H9 (cell line): Measurements from ENCODE around the gene TMEM14C. TPM values are rescaled to one million over a fixed set of nuclear protein-coding genes. Genes with fewer than 3 reads are reported as not detected.
"Not testable (repeated sequence)": the region's sequence is repeated elsewhere in the genome, so short reads cannot be mapped to it uniquely, and the experiment has no call there.

Source experiments
- DNase-seq: peaks from one replicate; pipeline ENCODE4 v3.0.0-alpha.2; 2017
- H2AFZ ChIP-seq: one replicate; pipeline ENCODE4 v1.6.1; 2013; ENCODE audit warnings: mild to moderate bottlenecking, low read length, control low read depth, moderate library complexity
- H2AK5ac ChIP-seq: 2 replicates; pipeline ENCODE4 v1.6.1; 2013; ENCODE audit warnings: low read length, control low read depth, mixed read lengths; ENCODE audit not compliant: insufficient read length
- H2BK120ac ChIP-seq: one replicate; pipeline ENCODE4 v1.6.1; 2013; ENCODE audit warnings: low read depth, mild to moderate bottlenecking, low read length, control low read depth, inconsistent platforms; ENCODE audit not compliant: poor library complexity, severe bottlenecking
- H2BK12ac ChIP-seq: 2 replicates; pipeline ENCODE4 v1.6.1; 2013; ENCODE audit warnings: low read length, control low read depth, mixed read lengths, low read depth; ENCODE audit not compliant: insufficient read length
- H2BK15ac ChIP-seq: 2 replicates; pipeline ENCODE4 v1.6.1; 2013; ENCODE audit warnings: low read depth, low read length, control low read depth
- H2BK20ac ChIP-seq: one replicate; pipeline ENCODE4 v1.6.1; 2013; ENCODE audit warnings: low read depth, mild to moderate bottlenecking, low read length, control low read depth, inconsistent platforms; ENCODE audit not compliant: poor library complexity, severe bottlenecking
- H2BK5ac ChIP-seq: 2 replicates; pipeline ENCODE4 v1.6.1; 2013; ENCODE audit warnings: low read length, control low read depth, mixed read lengths; ENCODE audit not compliant: insufficient read length
- H3K14ac ChIP-seq: 2 replicates; pipeline ENCODE4 v1.6.1; 2013; ENCODE audit warnings: low read length, control low read depth; ENCODE audit not compliant: insufficient read depth
- H3K18ac ChIP-seq: 2 replicates; pipeline ENCODE4 v1.6.1; 2013; ENCODE audit warnings: low read depth, mild to moderate bottlenecking, mixed read lengths, low read length, control low read depth; ENCODE audit not compliant: insufficient read length
- H3K23ac ChIP-seq: 2 replicates; pipeline ENCODE4 v1.6.1; 2013; ENCODE audit warnings: low read length, control low read depth, mixed read lengths, low read depth; ENCODE audit not compliant: insufficient read length
- H3K23me2 ChIP-seq: 2 replicates; pipeline ENCODE4 v1.6.1; 2013; ENCODE audit warnings: low read depth, mild to moderate bottlenecking, mixed read lengths, low read length, control low read depth; ENCODE audit not compliant: insufficient read length, poor library complexity, severe bottlenecking
- H3K27ac ChIP-seq: 2 replicates; pipeline ENCODE4 v1.5.1; 2013; ENCODE audit warnings: low read length, control low read depth, mixed read lengths, low read depth; ENCODE audit not compliant: insufficient read length
- H3K27me3 ChIP-seq: 2 replicates; pipeline ENCODE4 v1.6.1; 2013; ENCODE audit warnings: low read length, control low read depth, inconsistent platforms; ENCODE audit not compliant: insufficient read depth
- H3K4ac ChIP-seq: 2 replicates; pipeline ENCODE4 v1.6.1; 2013; ENCODE audit warnings: low read depth, mild to moderate bottlenecking, control low read depth, inconsistent platforms, low read length, moderate library complexity
- H3K4me1 ChIP-seq: 2 replicates; pipeline ENCODE4 v1.6.1; 2013; ENCODE audit warnings: low read length, control low read depth, inconsistent platforms; ENCODE audit not compliant: insufficient read depth
- H3K4me2 ChIP-seq: 2 replicates; pipeline ENCODE4 v1.6.1; 2013; ENCODE audit warnings: low read length, control low read depth, mixed read lengths; ENCODE audit not compliant: insufficient read length, insufficient read depth
- H3K56ac ChIP-seq: 2 replicates; pipeline ENCODE4 v1.6.1; 2013; ENCODE audit warnings: low read depth, mild to moderate bottlenecking, mixed read lengths, low read length, control low read depth; ENCODE audit not compliant: insufficient read length
- H3K79me1 ChIP-seq: 2 replicates; pipeline ENCODE4 v1.6.1; 2013; ENCODE audit warnings: low read depth, mild to moderate bottlenecking, moderate library complexity, low read length, control low read depth, inconsistent platforms; ENCODE audit not compliant: insufficient read depth, poor library complexity, severe bottlenecking
- H3K79me2 ChIP-seq: 2 replicates; pipeline ENCODE4 v1.6.1; 2013; ENCODE audit warnings: low read length, control low read depth, inconsistent platforms; ENCODE audit not compliant: insufficient read depth
- H3K9ac ChIP-seq: 2 replicates; pipeline ENCODE4 v1.6.1; 2013; ENCODE audit warnings: low read length, control low read depth, mixed read lengths; ENCODE audit not compliant: insufficient read length; ENCODE audit errors: extremely low read depth
- H3K9me3 ChIP-seq: one replicate; pipeline ENCODE4 v1.6.1; 2013; ENCODE audit warnings: low read depth, low read length, inconsistent platforms; ENCODE audit not compliant: control insufficient read depth
- H3T11ph ChIP-seq: one replicate; pipeline ENCODE4 v1.6.1; 2013; ENCODE audit warnings: mild to moderate bottlenecking, low read length, control low read depth, inconsistent platforms
- H4K20me1 ChIP-seq: one replicate; pipeline ENCODE4 v1.6.1; 2013; ENCODE audit not compliant: control insufficient read depth, insufficient read length, insufficient read depth
- H4K5ac ChIP-seq: 2 replicates; pipeline ENCODE4 v1.6.1; 2013; ENCODE audit warnings: low read depth, mild to moderate bottlenecking, mixed read lengths, low read length, control low read depth; ENCODE audit not compliant: insufficient read length
- H4K8ac ChIP-seq: replicated peaks from 2 replicates; pipeline ENCODE4 v1.6.1; 2013; ENCODE audit warnings: low read length, control low read depth, mixed read lengths, low read depth; ENCODE audit not compliant: insufficient read length
- H4K91ac ChIP-seq: 2 replicates; pipeline ENCODE4 v1.6.1; 2013; ENCODE audit warnings: low read depth, mild to moderate bottlenecking, moderate library complexity, mixed read lengths, low read length, control low read depth; ENCODE audit not compliant: insufficient read length
- H3K27ac Mint-ChIP-seq, 3 experiments: 2 replicates in 2 of 3; 3 replicates in 1 of 3; pipeline ENCODE4 v1.8.0; 2020 to 2021; ENCODE audit warnings: mixed read lengths in 3 of 3, mild to moderate bottlenecking in 1 of 3, moderate library complexity in 1 of 3
- H3K27me3 Mint-ChIP-seq: 2 replicates; pipeline ENCODE4 v1.8.0; 2021; ENCODE audit warnings: low read depth, mild to moderate bottlenecking, moderate library complexity, mixed read lengths
- H3K36me3 Mint-ChIP-seq, 3 experiments: 2 replicates in 2 of 3; 3 replicates in 1 of 3; pipeline ENCODE4 v1.8.0; 2020 to 2021; ENCODE audit warnings: low read depth in 3 of 3, mixed read lengths in 3 of 3; ENCODE audit not compliant: insufficient read depth in 1 of 3
- H3K4me1 Mint-ChIP-seq, 2 experiments: 2 replicates each; pipeline ENCODE4 v1.8.0; 2020; ENCODE audit warnings: mixed read lengths in 2 of 2
- H3K4me3 Mint-ChIP-seq, 2 experiments: 2 replicates in 1 of 2; 3 replicates in 1 of 2; pipeline ENCODE4 v1.8.0; 2020 to 2021; ENCODE audit warnings: mild to moderate bottlenecking in 2 of 2, mixed read lengths in 2 of 2, moderate library complexity in 1 of 2
- H3K9me3 Mint-ChIP-seq, 2 experiments: 2 replicates in 1 of 2; 3 replicates in 1 of 2; pipeline ENCODE4 v1.8.0; 2020; ENCODE audit warnings: mild to moderate bottlenecking in 2 of 2, mixed read lengths in 2 of 2, moderate library complexity in 1 of 2
- CTCF ChIP-seq: fragments of 200-600 bp; sonication (generic); conservative IDR thresholded peaks from 3 replicates; pipeline ENCODE4 v1.8.0; 2021; ENCODE audit warnings: antibody characterized with exemption, mild to moderate bottlenecking
- WGBS: extraction: QIAGEN DNeasy Blood & Tissue Kit; methylation state at CpG from one replicate; pipeline ENCODE4 v1.1.7; 2013; ENCODE audit warnings: missing lambda C conversion rate, low lambda C conversion rate, mixed read lengths; ENCODE audit not compliant: insufficient read length; ENCODE audit errors: extremely low coverage; 5-methylcytosine and 5-hydroxymethylcytosine counted together
- total RNA-seq: library from RNA; stranded (reverse); gene quantifications from 2 replicates; pipeline ENCODE4 v1.2.1, GENCODE V29; 2021

TMEM14C gene
- total RNA-seq, 1 experiment from 2014 or later: 94.4 TPM

DNA sequence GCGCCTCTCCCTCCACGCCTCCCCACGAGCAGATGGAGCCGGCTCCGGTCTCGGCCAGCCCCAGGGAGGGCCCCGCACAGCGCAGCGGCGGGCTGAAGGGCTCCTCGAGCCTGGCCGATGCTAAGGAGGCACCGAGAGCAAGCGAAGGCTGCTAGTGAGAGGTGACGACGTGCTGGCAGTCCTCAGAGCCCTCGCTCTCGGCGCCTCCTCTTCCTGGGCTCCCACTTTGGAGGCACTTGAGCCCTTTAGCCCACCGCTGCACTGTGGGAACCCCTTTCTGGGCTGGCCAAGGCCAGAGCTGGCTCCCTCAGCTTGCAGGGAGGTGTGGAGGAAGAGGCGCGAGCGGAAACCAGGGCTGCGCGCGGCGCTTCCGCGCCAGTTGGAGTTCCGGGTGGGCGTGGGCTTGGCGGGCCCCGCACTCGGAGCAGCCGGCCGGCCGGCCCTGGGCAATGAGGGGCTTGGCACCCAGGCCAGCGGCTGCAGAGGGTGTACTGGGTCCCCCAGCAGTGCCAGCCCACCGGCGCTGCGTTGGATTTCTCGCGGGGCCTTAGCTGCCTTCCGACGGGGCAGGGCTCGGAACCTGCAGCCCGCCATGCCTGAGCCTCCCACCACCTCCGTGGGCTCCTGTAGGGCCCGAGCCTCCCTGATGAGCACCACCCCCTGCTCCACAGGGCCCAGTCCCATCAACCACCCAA, 2.5 kb upstream of the TMEM14C start:
- no peaks in the 10 kb centered on the region for H4K20me1 ChIP-seq
- no peaks in the 10 kb centered on the region for H3K79me1 ChIP-seq
- H3K79me2 ChIP-seq: no peaks in the 10 kb centered on the region
- H3K9ac ChIP-seq: no peak overlapping the region
- H4K5ac ChIP-seq: no peak overlapping the region
- no peaks in the 10 kb centered on the region for H3K9me3 ChIP-seq
- H4K8ac ChIP-seq: no peak overlapping the region
- H3K14ac ChIP-seq: no peak overlapping the region
- no peak overlapping the region for H3K56ac ChIP-seq
- H3K4ac ChIP-seq: no peak overlapping the region
- H3K36me3 Mint-ChIP-seq: peaks cover 3 to 23% (median 18%) of the 10 kb centered on the region in 3 experiments
- H3K18ac ChIP-seq: no peak overlapping the region
- no CpG with 5 or more reads among the region's 49 CpGs for WGBS
- peaks cover 3 to 7% of the 10 kb centered on the region in 2 experiments; a peak in 3 of 5 replicates for H3K9me3 Mint-ChIP-seq
- no peak overlapping the region for H2BK12ac ChIP-seq
- no peak overlapping the region for H2BK120ac ChIP-seq
- no peak overlapping the region for H3K23ac ChIP-seq
- no peak overlapping the region for H2AFZ ChIP-seq
- H3K27me3 Mint-ChIP-seq: no peaks in the 10 kb centered on the region; the same call in 1 of the 2 replicates
- no peak overlapping the region for H3K4me3 Mint-ChIP-seq
- 0 out of 2 replicates have a peak, but pooled peaks cover 2% of the 10 kb centered on the region for H3K4me1 ChIP-seq
- H2BK20ac ChIP-seq: no peak overlapping the region
- H3K4me2 ChIP-seq: no peak overlapping the region
- H4K91ac ChIP-seq: no peak overlapping the region
- H2BK15ac ChIP-seq: no peak overlapping the region
- H3K27me3 ChIP-seq: no peaks in the 10 kb centered on the region
- no peak for TF ChIP-seq CTCF
- no peak overlapping the region for H2BK5ac ChIP-seq
- DNase-seq: no peak
- no peak overlapping the region for H3T11ph ChIP-seq
- no peak overlapping the region for H3K27ac ChIP-seq
- peaks cover 19 to 23% of the 10 kb centered on the region in 2 experiments for H3K4me1 Mint-ChIP-seq
- peaks cover 9% of the 10 kb centered on the region for H3K23me2 ChIP-seq
- no peak overlapping the region for H3K27ac Mint-ChIP-seq
- no peak overlapping the region for H2AK5ac ChIP-seq

DNA sequence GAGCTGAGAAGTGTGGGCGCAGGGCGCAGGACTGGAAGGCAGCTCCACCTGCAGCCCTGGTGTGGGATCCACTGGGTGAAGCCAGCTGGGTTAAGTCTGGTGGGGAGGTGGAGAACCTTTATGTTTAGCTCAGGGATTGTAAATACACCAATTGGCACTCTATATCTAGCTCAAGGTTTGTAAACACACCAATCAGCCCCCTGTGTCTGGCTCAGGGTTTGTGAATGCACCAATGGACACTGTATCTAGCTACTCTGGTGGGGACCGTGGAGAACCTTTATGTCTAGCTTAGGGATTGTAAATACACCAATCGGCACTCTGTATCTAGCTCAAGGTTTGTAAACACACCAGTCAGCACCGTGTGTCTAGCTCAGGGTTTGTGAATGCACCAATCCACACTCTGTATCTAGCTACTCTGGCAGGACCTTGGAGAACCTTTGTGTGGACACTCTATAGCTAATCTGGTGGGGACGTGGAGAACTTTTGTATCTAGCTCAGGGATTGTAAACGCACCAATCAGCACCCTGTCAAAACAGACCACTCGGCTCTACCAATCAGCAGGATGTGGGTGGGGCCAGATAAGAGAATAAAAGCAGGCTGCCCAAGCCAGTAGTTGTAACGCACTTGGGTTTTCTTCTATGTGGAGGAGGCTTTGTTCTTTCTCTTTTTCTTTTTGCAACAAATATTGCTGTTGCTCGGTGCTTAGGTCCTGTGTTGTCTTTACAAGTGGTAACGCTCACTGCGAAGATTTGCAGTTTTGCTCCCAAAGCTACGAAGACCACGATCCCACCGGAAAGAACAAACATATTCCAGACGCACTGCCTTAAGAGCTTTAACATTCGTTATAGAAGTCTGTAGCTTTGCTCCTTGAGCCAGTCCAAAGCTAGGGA, 1.7 kb upstream of the TMEM14C start:
- peaks cover 7 to 30% (median 26%) of the 10 kb centered on the region in 3 experiments for H3K36me3 Mint-ChIP-seq
- H3K27ac Mint-ChIP-seq: peak overlapping the region in 2 of 3 experiments; percentile 42 to 62; a peak in 4 of 7 replicates
- not testable (repeated sequence) for H2AFZ ChIP-seq, H2AK5ac ChIP-seq, H4K5ac ChIP-seq, H3K27me3 ChIP-seq, H3K18ac ChIP-seq, H3K23me2 ChIP-seq, H4K91ac ChIP-seq, H3K56ac ChIP-seq, H3K14ac ChIP-seq, H3K4me2 ChIP-seq, H3K9me3 Mint-ChIP-seq, H2BK120ac ChIP-seq, H3K27me3 Mint-ChIP-seq, H3K79me1 ChIP-seq, H3K27ac ChIP-seq, H2BK5ac ChIP-seq, H3T11ph ChIP-seq, H3K9me3 ChIP-seq, H3K4ac ChIP-seq, H4K8ac ChIP-seq, H3K9ac ChIP-seq, H2BK15ac ChIP-seq, H3K23ac ChIP-seq, H2BK20ac ChIP-seq, H2BK12ac ChIP-seq, H4K20me1 ChIP-seq, DNase-seq, H3K4me1 ChIP-seq, H3K79me2 ChIP-seq
- H3K4me1 Mint-ChIP-seq: peaks cover 19 to 23% of the 10 kb centered on the region in 2 experiments
- peak overlapping the region in 1 of 2 experiments; percentile 96; a peak in 4 of 5 replicates for H3K4me3 Mint-ChIP-seq
- WGBS: no CpG with 5 or more reads among the region's 17 CpGs
